HG03139 (cell line): ENCODE results near the gene MAD1L1.
A peak's percentile ranks its signal among the peaks of the same experiment; 100 is the strongest.
"Not testable (repeated sequence)": the region's sequence is repeated elsewhere in the genome, so short reads cannot be mapped to it uniquely, and the experiment has no call there.

Experiments used
- ATAC-seq: cut with Tn5 transposase; IDR thresholded peaks from one replicate; pipeline ENCODE4 v1.9.1; 2021; ENCODE audit not compliant: unreplicated experiment

MAD1L1 gene

DNA sequence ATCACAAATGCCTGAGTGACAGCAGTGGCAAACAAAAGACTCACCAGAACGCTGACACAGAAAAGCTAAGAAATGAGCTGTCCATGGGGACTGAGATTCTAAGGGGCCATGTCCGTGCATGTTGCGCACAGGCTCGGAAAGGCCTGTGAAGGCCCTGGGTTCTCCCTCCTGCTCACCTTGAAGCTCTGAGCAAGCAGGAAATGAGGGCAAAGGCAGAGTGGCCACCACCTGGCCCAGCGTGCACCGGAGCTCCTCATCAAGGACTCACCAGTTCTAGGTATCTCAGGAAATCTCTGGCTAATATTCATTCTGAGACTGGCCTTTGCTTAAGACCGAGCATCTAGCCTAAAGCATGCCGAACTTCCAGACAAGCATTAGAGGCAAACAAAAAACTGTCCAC is 52.7 kb downstream of the MAD1L1 start:
- no peak for ATAC-seq

DNA sequence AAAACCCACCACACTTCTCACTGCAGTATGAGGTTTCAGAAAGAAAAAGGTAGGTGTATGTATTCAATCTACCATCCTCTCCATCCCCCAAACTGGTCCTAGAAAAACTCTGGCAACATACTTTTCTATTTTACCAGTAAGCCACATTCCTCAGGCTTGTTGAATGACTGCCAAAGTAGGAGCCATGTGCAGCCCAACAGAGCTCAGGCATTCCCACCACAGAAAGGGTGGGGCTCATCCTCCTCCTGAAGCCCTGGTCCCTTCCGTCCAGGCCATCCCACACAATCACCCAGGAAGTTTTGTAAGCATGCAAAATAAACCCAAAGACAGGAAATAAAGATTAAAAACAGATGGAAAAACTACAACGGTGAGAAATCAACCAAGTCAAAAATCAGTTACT is 57.2 kb downstream of the MAD1L1 start:
- ATAC-seq, result no peak

DNA sequence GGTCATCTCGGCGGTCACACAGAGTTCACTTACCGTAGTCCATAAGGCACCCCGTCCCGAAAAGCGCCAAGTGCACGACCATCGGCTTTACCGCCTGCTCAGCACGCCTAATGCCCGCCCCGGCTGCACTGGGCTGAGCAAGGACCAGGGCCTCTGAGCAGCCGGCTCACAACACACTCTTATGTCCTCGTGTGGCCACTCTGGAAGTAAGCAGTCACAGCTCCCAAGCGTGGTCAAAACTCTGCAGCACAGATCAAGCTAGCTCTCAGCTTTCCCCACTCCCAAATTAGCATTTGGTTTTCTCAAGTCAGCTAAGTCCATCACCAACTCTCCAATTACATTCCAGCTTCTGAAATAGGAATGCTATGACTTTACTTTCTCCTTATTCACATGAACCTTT is 57.7 kb downstream of the MAD1L1 start:
- ATAC-seq, result no peak

DNA sequence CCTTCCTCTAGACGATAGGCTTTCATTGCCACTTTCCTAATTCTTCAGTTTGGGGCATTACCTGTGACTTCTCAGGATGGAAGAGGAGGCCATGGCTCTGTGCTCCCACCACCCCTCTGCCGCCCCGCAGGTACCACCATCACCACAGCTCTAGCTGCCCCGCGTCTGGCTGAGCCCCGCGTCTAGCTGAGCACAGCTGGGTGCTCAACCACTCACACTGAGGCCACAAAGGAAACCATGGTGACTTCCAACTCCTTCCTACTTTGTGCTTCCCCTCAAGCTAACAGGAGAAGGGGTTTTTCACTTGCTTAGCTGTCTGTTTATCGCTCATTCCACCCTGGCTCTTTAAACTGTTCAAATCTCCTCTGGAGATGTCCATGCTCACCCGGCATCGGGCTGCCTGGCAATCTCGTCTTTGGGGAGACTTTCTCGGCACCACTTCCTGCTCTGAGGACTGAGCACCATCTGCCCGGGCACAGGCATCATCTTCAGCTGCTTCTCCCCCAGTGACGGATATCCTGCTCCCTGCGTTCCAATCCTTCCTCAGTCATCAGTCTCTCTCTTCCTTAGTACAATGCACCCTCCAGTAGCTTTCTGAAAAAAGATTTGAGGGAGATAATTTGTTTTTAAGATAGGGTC is 59.4 kb downstream of the MAD1L1 start:
- no peak for ATAC-seq

DNA sequence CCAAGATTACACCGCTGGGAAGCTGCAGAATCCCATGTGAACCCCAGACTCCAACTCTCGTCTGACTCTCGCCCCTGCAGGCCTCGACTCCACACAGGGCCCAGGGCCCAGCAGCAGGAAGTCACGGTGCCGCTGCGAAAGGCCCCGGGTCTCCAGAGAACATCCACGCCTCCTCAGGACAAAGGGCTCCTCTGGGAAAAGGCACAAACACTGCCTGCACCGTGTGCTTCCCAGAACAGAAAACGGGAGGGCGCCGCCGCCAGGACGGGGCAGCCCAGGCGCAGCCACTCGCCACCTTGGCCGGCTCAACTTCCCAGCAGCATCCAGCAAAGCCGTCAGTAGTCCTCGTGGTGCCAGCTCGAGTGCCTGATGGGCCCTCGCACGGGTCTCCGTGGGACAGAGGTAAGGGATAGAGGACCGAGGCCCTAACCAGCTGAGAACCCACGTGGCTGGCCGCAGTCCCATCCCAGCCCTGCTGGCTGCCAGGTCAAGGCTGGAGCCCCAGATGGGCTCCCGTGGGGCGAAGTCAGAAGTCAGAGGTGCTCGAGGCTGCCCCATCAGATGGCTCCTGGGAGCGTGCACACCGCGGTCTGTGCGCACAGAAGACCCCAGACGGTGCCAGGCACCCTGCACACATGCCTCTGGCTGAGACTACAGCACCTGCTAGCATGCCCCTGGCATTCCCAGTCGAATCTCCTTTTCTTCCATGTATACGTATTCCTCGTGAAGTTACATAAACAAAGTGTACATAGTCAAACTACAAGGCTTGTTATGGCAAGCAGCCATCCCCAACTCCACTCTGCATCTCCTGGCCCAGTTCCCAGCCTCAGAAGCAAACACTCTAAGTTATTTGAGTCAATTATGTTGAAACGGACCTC is 60.2 kb downstream of the MAD1L1 start:
- no peak for ATAC-seq

DNA sequence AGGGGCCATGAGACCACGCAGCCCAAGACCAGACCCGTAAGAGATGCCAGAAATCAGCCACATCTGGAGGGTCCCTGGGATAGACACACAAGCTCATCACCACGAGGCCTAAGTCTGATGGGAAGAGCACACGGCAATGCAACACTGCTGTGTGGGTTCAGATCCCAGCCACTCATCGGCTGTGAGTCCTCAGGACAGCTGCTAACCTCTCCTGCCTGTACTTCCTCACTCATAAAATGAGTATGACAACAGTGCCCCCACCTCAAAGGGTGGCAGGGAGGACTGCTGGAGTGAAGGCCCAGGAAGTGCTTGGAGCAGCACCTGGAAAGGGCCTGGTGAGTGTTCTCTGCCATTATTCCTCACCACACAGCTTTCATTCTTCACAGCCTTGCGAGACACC is 60.9 kb downstream of the MAD1L1 start:
- ATAC-seq, result no peak

DNA sequence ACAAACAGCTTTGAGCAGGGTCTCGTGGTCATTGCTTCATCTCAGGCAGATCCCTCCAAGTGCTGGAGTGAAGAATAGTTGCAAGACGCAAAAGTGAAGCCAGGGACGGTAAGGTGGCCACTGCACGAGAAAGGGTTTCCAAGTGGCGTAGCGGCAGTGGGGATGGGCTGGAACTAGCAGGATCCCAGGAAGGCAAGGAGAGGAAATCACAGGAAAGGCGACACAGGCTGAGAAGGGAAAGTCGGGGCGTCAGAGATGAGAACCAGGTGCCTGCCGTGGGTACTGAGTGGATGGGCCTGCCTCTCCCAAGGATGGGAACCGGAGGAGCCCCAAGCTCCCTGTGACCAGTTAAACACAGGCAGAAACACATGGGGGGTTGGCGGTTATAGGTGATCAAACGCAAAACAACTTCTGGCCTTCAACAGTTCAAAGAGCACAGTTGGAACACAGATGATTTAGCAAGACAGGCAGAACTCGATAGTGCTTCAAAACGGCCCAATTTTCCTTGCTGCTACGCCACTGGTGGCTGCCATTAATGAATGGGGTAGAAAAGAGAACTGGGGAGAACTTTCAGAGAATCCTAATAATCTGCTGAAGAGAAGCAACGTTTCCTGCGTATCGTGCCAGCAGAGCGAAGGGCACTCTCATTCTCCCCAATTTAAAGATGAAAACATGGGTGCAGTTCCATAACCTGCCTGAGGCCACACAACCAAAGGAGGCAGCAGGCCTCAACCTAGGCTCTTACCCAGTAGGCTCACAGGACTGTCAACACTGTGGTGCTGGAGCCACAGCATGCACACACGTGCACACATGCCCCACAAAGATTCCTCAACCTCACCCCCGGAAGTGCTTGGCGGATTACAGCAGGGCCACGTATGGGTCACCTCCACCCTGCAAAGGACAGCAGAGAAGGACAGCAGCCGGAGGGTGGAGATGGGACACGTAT is 61.9 kb downstream of the MAD1L1 start:
- ATAC-seq, result no peak

DNA sequence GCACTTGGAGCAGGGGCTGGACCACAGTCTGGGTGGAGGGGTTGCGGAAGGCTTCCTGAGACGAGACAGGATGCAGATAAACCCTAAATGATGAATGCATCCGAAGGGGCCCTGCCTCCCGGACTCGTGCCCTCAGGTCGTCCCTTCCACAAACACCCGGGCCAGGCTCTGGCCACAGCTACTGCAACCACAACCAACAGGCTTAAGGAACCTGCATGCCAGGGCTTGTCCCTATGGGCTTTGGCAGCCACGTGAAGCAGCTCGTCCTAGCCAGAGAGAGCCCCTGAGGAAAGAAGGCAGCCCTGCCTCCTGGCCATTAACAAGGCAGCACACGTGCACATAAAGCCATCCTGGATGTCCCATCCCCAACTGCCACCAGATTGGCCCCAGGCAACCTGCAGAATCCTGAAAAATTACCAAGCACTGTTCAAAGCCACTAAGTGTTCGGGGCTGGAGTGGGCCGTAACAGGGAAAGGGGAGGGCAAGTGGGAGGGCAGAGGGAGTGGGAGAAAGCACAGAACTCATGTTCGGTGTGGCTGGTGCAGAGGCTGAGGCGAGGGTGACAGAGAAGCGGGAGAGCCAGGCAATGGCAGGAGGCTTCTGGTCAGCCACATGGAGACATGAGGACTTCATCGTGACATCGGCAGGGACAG is 62.7 kb downstream of the MAD1L1 start:
- no peak for ATAC-seq

DNA sequence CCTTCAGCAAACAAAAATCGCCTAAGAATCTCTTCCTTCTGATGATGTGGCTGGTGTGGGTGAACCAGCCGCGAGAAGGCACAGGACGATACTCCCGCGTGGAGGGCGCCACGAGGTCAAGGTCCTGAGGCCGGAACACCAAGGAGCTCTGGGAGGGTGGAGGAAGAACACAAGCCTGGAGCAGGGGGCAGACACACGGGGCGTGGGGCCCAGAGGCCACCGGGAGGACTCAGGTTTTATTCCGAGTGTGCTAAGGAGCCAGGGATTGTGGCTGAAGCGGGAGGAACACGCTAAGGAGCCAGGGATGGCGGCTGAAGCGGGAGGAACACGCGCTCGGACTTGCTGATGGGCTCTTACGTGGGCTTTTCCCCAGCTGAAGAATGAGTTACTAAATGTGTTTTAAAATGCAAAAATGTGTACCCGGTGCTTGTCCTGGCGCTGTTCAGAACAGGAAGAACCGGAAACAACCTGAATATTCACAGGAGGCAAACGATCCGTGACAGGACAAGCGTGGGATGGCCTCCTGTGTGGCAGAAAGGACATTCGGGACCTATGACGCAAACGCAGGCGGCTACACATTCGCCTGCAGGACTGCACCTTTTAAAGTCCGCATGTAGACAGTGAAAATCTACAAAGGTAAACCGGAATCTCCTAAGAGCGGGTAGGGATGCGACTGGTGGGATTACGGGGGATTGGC is 64.0 kb downstream of the MAD1L1 start:
- ATAC-seq, result no peak

DNA sequence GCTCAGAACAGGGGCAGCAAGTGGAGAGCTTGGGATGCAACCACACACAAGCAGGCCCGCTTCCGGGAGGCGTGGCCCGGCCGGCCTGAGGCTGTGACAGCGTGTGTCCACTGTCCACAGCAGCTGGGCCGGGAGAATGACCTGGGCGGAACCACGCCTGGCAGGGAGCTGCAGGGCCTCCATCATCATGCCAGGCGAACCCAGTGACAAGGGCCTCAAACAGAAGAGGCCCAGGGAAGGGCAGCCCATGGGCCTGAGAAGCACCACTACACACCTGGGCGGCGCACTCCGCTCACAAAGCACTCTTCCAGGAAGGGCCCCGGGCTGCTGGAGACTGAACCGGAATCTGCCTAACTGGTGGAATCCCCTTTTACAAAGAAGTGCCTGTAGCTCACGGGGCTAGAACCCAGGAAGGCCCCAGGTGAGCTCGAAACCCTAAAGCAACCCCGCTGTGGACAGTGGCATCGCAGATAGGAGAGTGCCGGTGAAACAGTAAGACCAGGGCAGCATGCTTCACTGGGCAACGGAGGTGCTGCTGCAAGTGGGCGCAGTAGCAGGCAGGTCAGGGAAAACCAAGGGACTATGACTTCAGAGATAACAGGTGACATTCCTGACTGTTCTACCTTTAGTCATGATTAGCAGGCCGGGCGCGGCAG is 66.0 kb downstream of the MAD1L1 start:
- no peak for ATAC-seq

DNA sequence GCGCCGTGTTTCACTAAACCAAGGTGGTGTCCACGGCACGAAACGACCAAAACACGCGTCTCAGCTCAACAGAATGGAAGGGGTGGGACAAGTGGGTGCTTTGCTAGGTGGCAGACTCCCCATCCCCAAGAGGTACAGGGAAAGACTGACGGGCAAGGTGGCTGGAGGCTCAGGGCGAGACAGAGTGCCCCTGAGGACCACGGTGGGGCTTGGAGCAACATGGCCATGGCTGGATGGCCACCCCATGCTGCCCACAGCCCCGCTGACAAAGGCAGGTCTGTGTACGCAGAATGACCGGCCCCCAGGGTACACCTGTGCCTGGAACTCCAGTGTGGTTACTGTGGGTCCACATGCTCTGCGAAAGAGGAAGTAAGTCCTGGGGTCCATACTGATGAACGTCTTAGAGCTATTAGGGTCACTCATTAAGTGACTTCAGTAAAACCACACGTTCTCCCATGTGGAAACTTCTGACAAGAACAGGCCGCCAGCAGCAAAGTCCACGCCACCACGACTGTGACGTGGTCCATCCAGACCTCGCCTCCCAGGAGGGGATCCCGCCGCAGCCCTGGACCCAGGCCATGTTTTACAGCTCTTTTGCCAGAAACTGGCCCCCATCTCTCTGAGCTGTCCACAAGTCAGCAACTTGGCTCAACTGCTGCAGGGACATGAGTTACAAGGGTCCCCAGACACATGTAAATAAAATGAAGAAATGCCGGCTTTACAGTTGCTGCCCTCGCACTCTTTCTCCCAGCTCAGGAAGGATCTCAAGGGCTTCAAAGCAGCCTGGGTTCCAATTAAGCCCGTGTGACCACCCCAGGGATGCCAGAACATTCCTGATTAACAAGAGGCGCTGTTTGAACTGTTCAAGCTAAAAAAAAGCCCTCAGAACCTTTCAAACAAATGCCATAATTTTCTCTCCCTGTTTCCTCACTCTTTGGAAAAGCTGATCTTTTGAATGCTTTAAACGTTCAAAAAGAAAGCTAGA is 66.8 kb downstream of the MAD1L1 start:
- peak; percentile 89 for ATAC-seq

DNA sequence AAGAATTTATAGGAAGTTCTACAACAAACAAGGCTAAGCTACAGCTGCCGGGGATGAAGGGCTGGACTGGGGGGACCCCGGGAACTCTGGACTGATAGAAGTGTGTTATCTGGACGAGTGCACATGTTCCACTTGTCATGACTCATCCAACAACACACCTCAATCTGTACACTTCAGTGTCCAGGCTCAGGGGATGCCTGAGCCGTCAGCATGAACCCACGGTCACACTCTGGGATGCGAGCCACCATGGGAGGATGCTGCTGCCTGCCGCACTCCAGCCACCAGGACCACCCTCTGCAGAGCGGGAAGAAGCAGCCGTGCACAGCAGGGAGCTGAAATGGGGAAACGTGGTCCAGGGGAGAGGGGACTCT is 67.5 kb downstream of the MAD1L1 start:
- ATAC-seq, result no peak

DNA sequence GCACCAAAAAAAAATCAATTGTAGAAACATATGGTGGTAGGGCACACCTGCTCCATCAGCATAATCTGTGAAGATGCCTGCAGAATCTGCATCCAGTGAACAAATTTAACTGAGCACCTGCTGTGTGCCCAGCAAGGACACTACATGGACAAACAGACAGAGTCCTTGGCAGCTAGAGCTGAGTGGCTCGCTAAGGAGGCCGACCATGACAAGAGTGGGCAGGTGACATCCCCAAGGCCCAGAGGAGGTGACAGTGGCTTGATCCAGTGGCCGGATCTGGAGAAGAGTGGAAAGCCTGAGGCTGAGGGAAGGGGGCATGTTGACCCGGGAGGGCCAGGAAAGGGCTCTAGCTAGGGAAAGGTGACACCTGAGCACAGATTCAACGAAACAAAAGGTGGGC is 68.1 kb downstream of the MAD1L1 start:
- no peak for ATAC-seq

DNA sequence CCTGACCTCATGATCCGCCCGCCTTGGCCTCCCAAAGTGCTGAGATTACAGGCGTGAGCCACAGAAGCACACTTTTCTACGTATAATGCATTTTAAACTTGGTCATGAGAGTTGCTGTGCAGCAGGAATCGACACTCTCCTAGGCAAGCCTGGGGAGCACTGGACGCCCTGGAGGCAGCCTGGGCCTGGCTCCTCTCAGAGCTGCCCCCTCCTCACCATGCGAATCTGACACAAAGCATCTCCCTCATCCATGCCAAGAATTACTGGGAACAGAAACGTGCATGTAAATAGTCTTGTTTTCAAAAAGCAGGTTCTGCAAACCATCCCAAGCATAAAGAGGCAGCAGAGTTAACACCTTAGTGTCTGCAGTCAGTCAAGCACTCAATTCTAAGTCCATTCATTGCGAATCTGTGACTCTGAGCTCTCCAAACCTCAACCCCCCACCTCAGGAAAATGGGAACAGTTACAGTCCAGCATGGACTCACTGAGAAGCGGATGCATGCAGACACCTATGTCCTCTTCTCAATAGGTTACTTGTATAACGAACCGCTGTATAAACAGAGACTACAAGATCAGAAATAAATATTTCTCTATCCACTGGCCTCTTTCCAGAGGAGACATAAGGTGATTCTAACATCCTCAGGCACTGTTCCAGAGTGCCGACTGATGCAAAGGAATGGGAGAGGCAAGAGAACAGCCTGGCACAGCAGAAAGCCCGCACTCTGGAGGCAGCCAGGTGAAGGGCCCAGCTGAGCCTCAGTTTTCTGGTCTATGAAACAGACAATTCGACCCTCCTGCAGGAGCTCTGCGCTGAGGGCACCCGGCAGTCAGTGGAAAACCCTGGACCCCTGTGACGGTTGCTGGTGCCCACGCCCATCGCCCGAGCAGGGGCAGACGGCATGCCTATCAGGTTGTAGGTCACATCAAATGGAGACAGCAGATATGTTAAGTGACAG is 68.9 kb downstream of the MAD1L1 start:
- no peak for ATAC-seq

DNA sequence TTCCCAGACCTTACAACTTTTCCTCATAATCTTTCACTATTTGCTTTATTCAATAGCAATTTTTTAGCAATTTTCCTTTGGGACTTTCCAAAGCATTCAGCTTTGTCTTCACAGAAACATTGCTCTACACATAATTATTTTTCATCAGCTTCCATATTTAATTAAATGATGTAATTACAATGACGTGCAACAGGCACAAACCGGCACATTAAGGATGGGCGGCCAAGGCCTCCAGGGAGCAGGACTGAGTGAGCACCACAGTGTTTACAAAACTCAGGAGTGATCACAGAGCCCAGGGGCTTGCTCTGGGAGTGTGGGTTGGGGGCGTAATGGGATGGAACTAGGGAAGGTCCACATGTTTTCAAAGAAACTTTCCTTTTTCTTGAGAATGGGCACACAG is 69.8 kb downstream of the MAD1L1 start:
- ATAC-seq, result no peak

DNA sequence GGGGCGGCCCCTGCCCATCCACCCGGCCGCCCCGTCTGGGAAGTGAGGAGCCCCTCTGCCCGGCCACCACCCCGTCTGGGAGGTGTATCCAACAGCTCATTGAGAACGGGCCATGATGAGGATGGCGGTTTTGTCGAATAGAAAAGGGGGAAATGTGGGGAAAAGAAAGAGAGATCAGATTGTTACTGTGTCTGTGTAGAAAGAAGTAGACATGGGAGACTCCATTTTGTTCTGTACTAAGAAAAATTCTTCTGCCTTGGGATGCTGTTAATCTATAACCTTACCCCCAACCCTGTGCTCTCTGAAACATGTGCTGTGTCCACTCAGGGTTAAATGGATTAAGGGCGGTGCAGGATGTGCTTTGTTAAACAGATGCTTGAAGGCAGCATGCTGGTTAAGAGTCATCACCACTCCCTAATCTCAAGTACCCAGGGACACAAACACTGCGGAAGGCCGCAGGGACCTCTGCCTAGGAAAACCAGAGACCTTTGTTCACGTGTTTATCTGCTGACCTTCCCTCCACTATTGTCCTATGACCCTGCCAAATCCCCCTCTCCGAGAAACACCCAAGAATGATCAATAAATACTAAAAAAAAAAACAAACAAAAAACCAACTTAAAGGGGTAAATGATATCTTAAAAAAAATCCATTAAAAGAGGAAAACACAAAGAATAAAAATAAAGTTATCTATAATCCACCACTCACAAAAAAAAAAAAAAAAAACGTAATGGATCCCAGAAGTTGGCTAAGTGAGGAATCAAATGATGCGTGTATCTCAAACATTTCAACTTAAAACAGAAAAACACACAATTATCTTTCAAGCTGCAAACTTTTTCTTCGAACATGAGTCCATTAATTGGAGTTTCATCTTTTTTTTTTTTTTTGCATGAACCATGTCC is 70.5 kb downstream of the MAD1L1 start:
- ATAC-seq, result not testable (repeated sequence)

DNA sequence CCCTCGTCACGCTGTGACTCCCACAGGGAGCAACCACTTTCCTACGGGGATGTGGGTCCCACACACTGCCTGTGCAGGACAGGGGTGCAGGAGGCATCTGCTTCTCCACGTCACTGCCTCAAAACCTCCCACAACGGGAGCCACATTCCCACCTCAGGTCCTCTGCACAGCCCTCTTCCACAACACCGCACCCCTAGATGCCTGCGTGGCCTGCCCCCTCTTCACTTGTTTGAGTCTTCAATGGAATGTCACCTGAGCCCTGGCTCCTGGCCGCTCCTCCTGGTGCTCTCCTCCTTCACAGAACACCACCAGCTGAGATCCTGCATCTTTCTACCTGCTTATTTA is 73.6 kb downstream of the MAD1L1 start:
- no peak for ATAC-seq
